HepG2 (cell line): ENCODE measurements around the gene MEIG1. TPM values are rescaled to one million over a fixed set of nuclear protein-coding genes. Genes with fewer than 3 reads are reported as not detected.

Experiments used
- ATAC-seq: fragments of 200-7000 bp; cut with Tn5 transposase; 3 replicates; pipeline ENCODE4 v1.9.1; 2020; ENCODE audit warnings: mild to moderate bottlenecking, moderate library complexity
- BruUV-seq: library from RNA; stranded (reverse); fragments of 400-500 nt; replicated peaks from 2 replicates; lab custom pipeline; 2021; lab: Mats Ljungman, UMichigan
- CTCF ChIA-PET: fragments of 300-600 bp; formaldehyde crosslinking; extraction: SDS; loops from one replicate; lab custom pipeline; 2021; ENCODE audit warnings: low total read pairs, inconsistent platforms, low intra/inter-chr PET ratio; lab: Yijun Ruan, JAX
- POLR2A ChIA-PET: fragments of 350-600 bp; sonication (Branson Sonifier 250); formaldehyde crosslinking; loops from one replicate; lab custom pipeline; 2020; ENCODE audit warnings: antibody characterized with exemption, inconsistent platforms; lab: Yijun Ruan, JAX
- DNase-seq: peaks from one replicate; pipeline ENCODE4 v3.0.0-alpha.2; 2015; ENCODE audit warnings: low spot score
- FAIRE-seq: peaks from 3 replicates; lab custom pipeline; 2011; peaks lifted over from hg19 to GRCh38; lab: Jason Lieb, UNC
- H2AFZ ChIP-seq: one replicate; pipeline ENCODE4 v1.6.1; 2011; ENCODE audit warnings: low read length, inconsistent platforms
- H3K27ac ChIP-seq: fragments of 300-600 bp; 3 replicates; pipeline ENCODE4 v1.8.0; 2011; ENCODE audit warnings: mixed run types, mild to moderate bottlenecking, mixed read lengths, low read length, inconsistent platforms; ENCODE audit not compliant: insufficient read depth; ENCODE audit errors: extremely low read length
- H3K27me3 ChIP-seq, 2 experiments: fragments of 200-600 bp in 1 of 2; 2 replicates in 1 of 2; 3 replicates in 1 of 2; pipeline versions ENCODE4 v1.6.0 to v1.8.0; 2011; ENCODE audit warnings: low read length in 2 of 2, mild to moderate bottlenecking in 2 of 2, moderate library complexity in 2 of 2, inconsistent platforms in 1 of 2; ENCODE audit not compliant: insufficient read depth in 2 of 2, control insufficient read depth in 1 of 2
- H3K36me3 ChIP-seq, 2 experiments: fragments of 200-600 bp in 1 of 2; replicated peaks in 1 of 2; 2 replicates in 1 of 2; 3 replicates in 1 of 2; pipeline versions ENCODE4 v1.5.1 to v1.8.0; 2011; ENCODE audit warnings: low read length in 2 of 2, inconsistent platforms in 1 of 2; ENCODE audit not compliant: insufficient read depth in 2 of 2, control insufficient read depth in 1 of 2
- H3K4me1 ChIP-seq: 2 replicates; pipeline ENCODE4 v1.5.1; 2012; ENCODE audit warnings: low read length, inconsistent platforms; ENCODE audit not compliant: insufficient read depth
- H3K4me2 ChIP-seq: 2 replicates; pipeline ENCODE4 v1.6.0; 2011; ENCODE audit warnings: low read depth, low read length, inconsistent platforms
- H3K4me3 ChIP-seq, 3 experiments: fragments of 200-600 bp in 1 of 3; sonication (generic), shearing (Covaris generic) in 1 of 3; replicated peaks in 1 of 3; 2 replicates each; pipeline ENCODE4 v1.5.1; 2011 to 2016; ENCODE audit warnings: low read length in 3 of 3, inconsistent platforms in 2 of 3, low read depth in 2 of 3, mild to moderate bottlenecking in 2 of 3, control low read depth in 1 of 3, mixed read lengths in 1 of 3; ENCODE audit not compliant: insufficient read depth in 1 of 3
- H3K79me2 ChIP-seq: one replicate; pipeline ENCODE4 v1.6.1; 2011; ENCODE audit warnings: low read length, inconsistent platforms; ENCODE audit not compliant: insufficient read depth
- H3K9ac ChIP-seq: 2 replicates; pipeline ENCODE4 v1.6.0; 2011; ENCODE audit warnings: mild to moderate bottlenecking, low read depth, low read length, inconsistent platforms; ENCODE audit not compliant: insufficient read depth
- H3K9me3 ChIP-seq: 2 replicates; pipeline ENCODE4 v1.5.1; 2012; ENCODE audit warnings: mild to moderate bottlenecking, low read length
- H4K20me1 ChIP-seq: 2 replicates; pipeline ENCODE4 v1.6.0; 2011; ENCODE audit warnings: inconsistent platforms, mild to moderate bottlenecking, low read length, moderate library complexity; ENCODE audit not compliant: insufficient read depth
- ARNT2 ChIP-seq: sonication (generic); formaldehyde crosslinking; IDR thresholded peaks from 2 replicates; pipeline ENCODE4 v1.8.0; 2022; ENCODE audit warnings: mild to moderate bottlenecking, low read depth, missing genetic modification reagents, moderate library complexity
- CBFB ChIP-seq: sonication (generic); formaldehyde crosslinking; IDR thresholded peaks from 2 replicates; pipeline ENCODE4 v1.4.0; 2020; ENCODE audit warnings: missing genetic modification reagents
- HNF1A ChIP-seq, 2 experiments: sonication (generic) in 1 of 2; formaldehyde crosslinking in 1 of 2; IDR thresholded peaks; 2 replicates each; pipeline versions ENCODE4 v1.4.0 to v1.6.1; 2016 to 2020; ENCODE audit warnings: borderline replicate concordance in 1 of 2, low read depth in 1 of 2, mild to moderate bottlenecking in 1 of 2, missing genetic modification reagents in 1 of 2
- MED13 ChIP-seq: sonication (generic); formaldehyde crosslinking; IDR thresholded peaks from 2 replicates; pipeline ENCODE4 v1.5.0; 2020; ENCODE audit warnings: missing genetic modification reagents
- MXD4 ChIP-seq: IDR thresholded peaks from 2 replicates; pipeline ENCODE4 v1.6.1; 2016; ENCODE audit warnings: mild to moderate bottlenecking, missing biosample characterization, missing genetic modification reagents
- PRDM10 ChIP-seq: sonication (generic); formaldehyde crosslinking; IDR thresholded peaks from 2 replicates; pipeline ENCODE4 v1.4.0; 2020; ENCODE audit warnings: low read depth, missing genetic modification reagents
- STAT6 ChIP-seq: sonication (generic); formaldehyde crosslinking; IDR thresholded peaks from 2 replicates; pipeline ENCODE4 v1.4.0; 2020; ENCODE audit warnings: missing genetic modification reagents, mild to moderate bottlenecking, borderline replicate concordance
- ZNF460 ChIP-seq: sonication (generic); formaldehyde crosslinking; IDR thresholded peaks from 2 replicates; pipeline ENCODE4 v1.5.1; 2020; ENCODE audit warnings: missing genetic modification reagents, mild to moderate bottlenecking, borderline replicate concordance
- WGBS: methylation state at CpG from one replicate; pipeline ENCODE4 v1.1.6; 2017; ENCODE audit warnings: low lambda C conversion rate; 5-methylcytosine and 5-hydroxymethylcytosine counted together
- in situ Hi-C: cut with HindIII; loops from 2 replicates; pipeline ENCODE4 v1.10.0; 2017; ENCODE audit warnings: low pct_unique_long_range_greater_than_20kb; ENCODE audit not compliant: extremely low pct_ligation_motif_present
- intact Hi-C: fragments of 100-400 bp; cut with micrococcal nuclease; formaldehyde crosslinking; loops from one replicate; pipeline ENCODE4 v1.10.0; 2022; ENCODE audit not compliant: unreplicated experiment
- polyA plus RNA-seq, 8 experiments: library from polyadenylated mRNA; depleted of rRNA in 3 of 8; stranded (reverse) in 7 of 8; unstranded in 1 of 8; fragments of >200 nt; fragmentation: Illumina TruSeq in 4 of 8; extraction: Trizol in 4 of 8; gene quantifications; 2 replicates each; pipeline versions ENCODE4 v1.2.1 to v1.2.3, GENCODE V29; 2011 to 2016; ENCODE audit warnings: low read depth in 4 of 8, missing spikeins in 1 of 8, mixed read lengths in 1 of 8; ENCODE audit not compliant: insufficient read depth in 1 of 8
- total RNA-seq, 5 experiments: library from RNA; depleted of rRNA; stranded (reverse); fragments of >200 nt; fragmentation: Illumina TruSeq; extraction: Trizol; gene quantifications; 2 replicates each; pipeline ENCODE4 v1.2.3, GENCODE V29; 2016; ENCODE audit warnings: low read depth in 1 of 5

MEIG1 gene
- total and polyA plus RNA-seq, 2 of the 13 experiments (the other 11 are each of a cell fraction or from before 2014, with no cell fraction given), result not detected

GRCh38 chr10:14958872-14959220 is 342 bp upstream of the MEIG1 start:
- Histone ChIP-seq H3K79me2 (no peaks in the 10 kb centered on the region), H4K20me1 (no peaks in the 10 kb centered on the region), H3K4me1 (peaks cover 13% of the 10 kb centered on the region), H3K27me3 (no peaks in the 10 kb centered on the region; a peak in 1 of 5 replicates), H3K27ac (peak overlapping the region; percentile 96), H3K9ac (peak overlapping the region; percentile 98), H3K9me3 (no peaks in the 10 kb centered on the region), H2AFZ (peak overlapping the region; percentile 91), H3K4me3 (peak overlapping the region; percentile 67 to 80 (median 79); a peak in 5 of 6 replicates), H3K4me2 (peak overlapping the region; percentile 85), H3K36me3 (no peaks in the 10 kb centered on the region)
- ChIA-PET CTCF (no interaction called here), POLR2A (interaction anchor here (0.7 to 2.8 kb wide), 13 partner anchors 9 to 774 kb away, joined by 3 to 24 read pairs (median 4); partner anchors contain the start of genes CDNF, HSPA14, MSANTD7 and RPP38)
- BruUV-seq, result no TSS peak
- intact Hi-C loops (loop anchor here (10.0 kb wide), 4 partner anchors 84 to 424 kb away; partner anchors contain the start of genes CDNF, HSPA14, MSANTD7 and SUV39H2), in situ Hi-C loops (no loop called here)
- no peak for FAIRE-seq
- DNase-seq, result no peak
- 48% methylated on average over 10 of the region's 12 CpGs for WGBS
- TF ChIP-seq MED13 (CRISPR knock-in tag), result no peak
- TF ChIP-seq PRDM10 (CRISPR knock-in tag), result peak; percentile 74
- TF ChIP-seq ZNF460 (CRISPR knock-in tag), result 0 out of 2 replicates have a peak, but pooled peaks have one; percentile 2
- TF ChIP-seq STAT6 (CRISPR knock-in tag), result no peak
- TF ChIP-seq CBFB (CRISPR knock-in tag), result no peak
- TF ChIP-seq ARNT2 (CRISPR knock-in tag), result no peak
- TF ChIP-seq MXD4, result 0 out of 2 replicates have a peak, but pooled peaks have one; percentile 8
- no peak for TF ChIP-seq HNF1A (IDR thresholded peaks at IDR 0.05; ENCODE audit: low read depth)
- no peak for TF ChIP-seq HNF1A (CRISPR knock-in tag; IDR thresholded peaks at IDR 0.05; ENCODE audit: borderline replicate concordance)
- ATAC-seq, result no peak
